Stromal cell of bone marrow (primary cell): ENCODE results near the gene CD46.

Experiments
- DNase-seq: peaks from one replicate; pipeline ENCODE4 v3.0.0-alpha.2; 2012; ENCODE audit warnings: low read depth

Gene CD46

DNA sequence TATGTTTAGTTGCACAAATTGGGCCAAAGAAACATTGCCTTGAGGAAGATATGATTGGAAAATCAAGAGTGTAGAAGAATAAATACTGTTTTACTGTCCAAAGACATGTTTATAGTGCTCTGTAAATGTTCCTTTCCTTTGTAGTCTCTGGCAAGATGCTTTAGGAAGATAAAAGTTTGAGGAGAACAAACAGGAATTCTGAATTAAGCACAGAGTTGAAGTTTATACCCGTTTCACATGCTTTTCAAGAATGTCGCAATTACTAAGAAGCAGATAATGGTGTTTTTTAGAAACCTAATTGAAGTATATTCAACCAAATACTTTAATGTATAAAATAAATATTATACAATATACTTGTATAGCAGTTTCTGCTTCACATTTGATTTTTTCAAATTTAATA is 43.0 kb downstream of the CD46 start:
- no peak for DNase-seq

DNA sequence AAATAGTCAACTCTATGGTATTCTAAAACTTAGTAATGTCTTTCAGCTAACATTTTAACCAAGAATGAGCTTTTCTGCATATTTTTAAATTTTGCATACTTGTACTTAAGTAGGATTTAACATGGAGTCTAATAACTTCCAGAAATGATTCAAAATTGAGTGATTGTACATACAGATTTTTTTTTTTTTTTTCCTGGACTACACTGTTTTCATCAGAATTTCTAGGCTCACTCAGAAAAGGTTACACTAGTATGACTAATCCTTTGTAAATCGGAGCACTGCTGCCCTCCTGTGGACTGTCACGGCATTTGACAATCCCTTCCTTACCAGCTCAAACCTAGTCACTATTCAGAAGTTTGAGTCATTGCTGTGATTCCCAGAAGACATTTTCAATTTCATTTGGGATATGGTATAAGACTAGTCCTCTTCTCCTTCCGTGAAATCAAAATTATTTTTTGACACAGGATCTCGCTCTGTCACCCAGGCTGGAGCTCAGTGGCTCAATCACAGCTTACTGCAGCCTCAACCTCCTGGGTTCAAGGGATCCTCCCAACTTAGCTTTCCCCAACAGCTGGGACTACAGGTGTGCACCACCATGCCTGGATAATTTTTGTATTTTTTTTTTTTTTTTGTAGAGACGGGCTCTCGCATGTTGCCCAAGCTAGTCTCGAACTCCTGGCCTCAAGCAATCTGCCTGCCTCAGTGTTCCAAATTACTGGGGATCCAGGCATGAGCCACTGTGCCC is 45.5 kb downstream of the CD46 start:
- peak; percentile 87 for DNase-seq

DNA sequence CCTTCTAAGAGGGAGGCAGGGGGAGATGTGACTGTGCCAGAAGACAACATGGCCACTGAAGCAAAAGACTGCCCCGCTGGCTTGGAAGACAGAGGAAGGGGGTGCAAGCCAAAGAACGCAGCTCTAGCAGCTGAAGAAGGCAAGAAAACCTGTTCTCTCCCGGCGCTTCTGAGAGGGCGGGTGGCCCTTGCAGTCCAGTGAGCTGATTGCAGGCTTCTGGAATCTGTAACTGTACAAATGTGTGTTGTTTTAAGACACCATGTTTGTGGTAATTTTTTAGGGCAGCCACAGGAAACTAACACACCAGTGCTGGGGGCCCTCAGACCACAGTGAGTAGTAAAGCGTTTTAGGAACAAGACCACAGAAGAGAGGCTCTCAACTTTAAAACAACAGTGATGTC is 47.0 kb downstream of the CD46 start:
- no peak for DNase-seq

DNA sequence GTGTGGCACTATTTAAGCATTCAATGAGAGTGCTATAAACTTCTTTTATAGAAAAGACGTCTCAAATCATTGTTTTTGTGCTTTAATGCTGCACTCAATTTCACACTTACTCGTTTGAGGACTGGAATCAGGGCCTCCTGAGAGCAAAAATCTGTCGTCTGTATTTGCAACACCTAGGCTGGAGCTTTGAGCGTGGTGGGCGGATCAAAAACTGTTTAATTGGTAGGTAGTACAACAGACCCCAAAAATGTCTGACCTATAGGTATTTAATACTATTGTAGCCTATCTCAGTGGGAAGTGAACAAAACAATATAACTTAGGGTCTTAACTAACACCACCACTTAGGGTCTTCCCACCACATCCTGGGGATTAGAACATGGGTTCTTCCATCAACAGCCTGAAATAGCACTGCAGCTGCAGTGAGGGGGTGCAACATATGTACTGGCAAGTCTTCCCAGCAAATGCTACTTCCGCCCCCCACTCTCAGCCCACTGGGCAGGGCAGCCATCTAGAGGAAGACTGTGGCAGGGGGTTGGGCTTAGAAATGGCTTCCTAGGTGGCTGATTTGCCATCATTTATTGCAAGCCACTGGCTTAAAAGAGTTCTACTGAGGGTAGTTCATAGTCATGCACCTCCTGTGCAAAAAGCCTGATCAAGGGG is 48.3 kb downstream of the CD46 start:
- no peak for DNase-seq

DNA sequence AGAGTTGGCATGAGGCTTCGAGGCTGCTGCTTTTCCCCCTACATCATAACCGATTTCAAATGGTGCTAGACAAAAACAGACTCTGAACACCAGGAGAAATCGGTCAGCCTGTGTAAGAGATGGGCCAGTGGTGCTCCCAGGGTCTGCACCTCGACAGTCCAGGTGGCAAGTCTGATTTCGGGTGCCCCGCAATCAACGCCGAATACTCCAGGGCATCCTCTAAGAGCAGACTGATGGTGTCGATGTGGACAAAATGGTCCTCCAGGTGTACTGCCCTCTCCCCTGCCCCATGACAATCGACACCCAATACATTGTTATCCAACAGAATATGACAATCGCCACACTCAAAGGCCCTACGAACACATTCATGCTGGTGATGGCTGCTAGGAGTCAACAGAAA is 50.0 kb downstream of the CD46 start:
- no peak for DNase-seq

DNA sequence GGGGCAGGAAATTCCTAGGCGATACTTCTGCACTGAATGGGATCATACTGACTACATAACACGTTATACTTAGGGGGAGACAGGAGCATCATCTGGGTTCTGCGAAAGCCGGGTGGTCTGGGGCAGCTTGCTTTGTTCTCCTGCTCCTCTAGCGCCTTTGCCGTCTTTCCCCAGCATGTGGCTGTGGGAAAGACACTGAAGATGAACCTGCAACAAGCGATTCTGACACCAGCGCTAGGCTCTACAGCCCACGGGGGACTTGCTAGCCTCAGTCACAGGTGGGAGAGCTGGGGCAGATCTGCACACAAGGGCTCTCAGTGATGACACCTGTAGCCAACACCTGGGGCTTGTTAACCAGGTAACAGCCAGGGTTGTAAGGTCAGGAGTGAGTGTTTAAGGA is 51.8 kb downstream of the CD46 start:
- DNase-seq = no peak

DNA sequence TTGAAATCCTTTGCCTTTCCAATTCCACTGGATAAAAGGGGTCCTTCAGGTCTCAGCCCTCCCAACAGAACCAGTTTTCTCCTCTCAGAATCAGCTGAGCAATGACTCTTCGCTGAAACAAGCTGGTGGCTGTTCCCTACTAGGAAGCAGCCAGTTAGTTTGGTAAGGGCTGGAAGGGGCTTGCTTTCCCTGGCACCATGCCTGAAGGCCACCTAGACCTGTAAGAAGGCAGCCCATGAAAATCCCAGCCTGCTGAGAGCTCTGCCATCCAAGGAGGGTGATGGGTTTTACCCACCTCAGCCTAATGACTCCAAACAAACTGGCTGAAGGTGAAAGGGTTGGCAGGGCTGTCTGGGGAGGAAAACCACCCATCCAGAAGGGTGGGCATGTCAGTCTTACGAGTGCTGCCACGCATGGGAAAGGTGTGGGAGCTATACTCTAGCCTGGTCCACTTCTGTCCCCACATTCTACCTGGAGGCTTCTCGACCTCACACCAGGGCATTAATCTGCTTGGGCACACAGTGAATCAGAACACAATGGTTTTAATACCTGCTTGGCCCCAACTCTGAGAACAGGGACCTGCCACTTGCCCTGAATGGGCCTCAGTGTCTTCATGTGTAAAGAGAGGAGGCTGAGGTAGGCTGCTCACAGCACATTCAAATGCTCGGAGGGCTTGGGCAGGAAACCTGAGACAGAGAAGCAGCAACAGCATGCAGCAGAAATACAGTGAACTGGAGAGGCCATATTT is 53.0 kb downstream of the CD46 start:
- DNase-seq = no peak

DNA sequence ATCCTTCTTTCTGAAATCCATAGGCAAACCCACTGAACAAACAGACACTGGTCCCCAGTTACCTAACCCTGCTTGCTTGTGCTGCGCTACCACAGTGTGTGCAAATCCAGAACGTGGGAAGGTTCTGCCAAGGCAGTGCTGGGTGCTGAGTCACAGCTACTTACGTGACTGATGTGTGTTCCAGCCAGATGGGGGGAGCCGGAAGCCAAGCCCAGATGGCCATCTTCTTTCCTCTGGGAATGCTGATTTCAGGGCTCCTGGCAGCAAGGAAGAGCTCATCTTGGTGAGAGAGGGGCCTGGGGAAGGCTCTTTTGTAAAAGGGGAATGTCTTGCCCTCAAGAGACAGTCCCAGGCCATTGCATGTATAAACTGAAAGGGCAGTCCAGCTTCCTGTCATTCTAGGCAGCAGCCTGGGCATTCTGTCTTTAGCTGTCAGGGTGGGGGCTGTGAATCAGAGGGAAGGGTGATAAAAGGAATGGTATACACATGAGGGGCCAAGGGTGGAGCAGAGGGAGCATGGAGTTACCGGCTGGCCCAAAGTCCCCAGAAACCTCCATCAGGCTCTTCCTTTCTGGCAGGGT is 54.1 kb downstream of the CD46 start:
- peak; percentile 90 for DNase-seq

DNA sequence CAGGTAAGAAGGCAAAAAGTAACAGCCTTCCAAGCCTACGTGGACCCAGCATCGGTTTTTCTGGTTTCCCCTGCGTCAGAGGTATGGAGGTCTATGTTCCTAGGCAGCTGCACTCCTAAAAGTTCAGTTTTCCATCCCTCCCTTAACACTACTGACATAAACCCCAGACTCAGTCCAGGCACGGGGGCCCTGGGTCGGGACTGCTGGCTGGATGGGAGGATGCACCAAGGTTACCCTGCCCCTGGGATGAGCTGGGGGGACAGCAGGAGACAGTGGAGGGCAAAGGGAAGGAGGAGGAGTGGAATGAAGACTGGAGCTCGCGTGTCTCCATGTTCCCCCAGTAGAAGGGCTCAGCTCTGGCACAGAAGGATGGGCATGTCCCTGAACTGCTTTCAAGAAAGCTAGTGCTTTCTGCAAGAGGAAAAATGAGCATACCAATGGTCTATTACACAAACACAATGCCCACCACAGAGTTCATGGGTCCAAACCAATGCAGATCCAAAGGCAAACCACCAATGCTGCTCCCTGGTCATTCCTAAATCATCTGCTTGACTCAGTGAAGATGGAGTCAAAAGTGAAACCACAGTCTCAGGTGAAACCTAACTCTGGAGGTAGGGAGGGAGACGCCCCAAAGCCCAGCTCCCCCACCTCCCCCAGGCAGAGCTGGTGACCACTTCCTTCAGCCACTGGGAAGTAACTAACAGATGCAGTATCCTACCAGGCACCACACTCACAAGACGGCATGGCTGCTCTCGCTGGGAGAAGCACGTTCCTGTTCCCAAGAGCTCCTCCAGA is 54.9 kb downstream of the CD46 start:
- DNase-seq = no peak

DNA sequence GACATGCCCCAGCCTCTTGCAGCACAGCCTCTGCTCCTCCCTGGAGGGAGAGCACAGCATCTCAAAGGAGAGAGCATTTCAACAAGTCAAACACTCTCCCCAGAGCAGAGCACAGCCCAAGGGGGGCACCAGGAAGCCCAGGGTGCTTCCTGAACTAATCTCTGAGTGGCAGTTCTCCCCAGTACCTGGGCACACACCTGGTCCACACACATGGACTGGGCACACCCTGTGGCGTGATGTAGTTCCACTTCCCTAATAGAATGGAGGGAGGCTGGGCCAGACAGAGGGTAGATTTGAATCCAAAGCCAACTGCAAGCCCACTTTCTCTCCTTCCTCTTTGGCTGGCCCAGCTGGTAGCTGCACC is 55.5 kb downstream of the CD46 start:
- DNase-seq = no peak

DNA sequence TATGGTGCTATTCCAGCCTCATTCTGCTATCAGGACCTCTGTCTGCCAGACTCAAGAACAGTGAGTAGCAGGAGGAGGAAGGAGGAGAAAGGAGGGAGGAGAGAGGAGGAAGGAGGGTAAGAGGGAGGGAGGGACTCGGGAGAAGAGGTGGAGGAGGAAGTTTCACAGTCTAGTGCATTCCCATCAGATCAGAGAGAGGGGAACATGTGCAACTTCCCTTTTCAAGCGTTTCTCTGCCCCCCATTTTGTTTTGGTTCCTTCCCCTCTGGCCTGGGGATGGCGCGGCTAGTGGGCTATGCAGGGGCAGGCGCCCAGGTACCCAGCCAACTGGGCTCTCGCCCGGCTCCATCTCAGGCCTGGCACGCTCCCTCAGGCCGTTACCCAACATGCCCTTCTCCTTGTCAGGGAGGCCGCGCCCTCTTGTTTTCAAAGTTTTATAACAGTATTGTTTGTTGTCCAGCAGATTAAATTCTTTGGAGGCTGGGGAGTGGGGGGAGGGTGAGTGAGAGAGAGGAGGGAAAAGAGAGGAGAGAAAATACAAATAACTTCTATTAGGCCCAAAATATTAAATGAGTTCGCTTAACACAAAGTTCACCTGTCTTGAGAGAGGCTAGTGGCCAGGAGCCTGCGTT is 56.0 kb downstream of the CD46 start:
- DNase-seq = no peak

DNA sequence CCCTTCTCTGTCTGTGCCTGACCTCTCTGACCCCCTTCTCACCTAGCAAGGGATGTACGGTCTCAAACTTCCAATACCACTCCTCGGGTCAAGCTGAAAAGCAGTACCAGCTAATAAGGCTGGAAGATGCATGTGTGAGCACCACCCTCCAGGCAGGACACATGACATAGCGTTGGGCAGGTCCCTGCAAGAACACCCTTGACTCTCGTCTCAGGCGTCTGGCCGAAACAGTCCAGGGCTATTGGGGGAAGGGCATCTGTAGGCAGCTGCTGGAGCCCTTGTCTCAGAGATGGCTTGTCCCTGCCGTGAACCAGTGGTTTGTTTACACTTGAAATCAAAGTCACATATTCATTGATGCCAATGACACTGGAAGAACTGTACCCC is 56.5 kb downstream of the CD46 start:
- no peak for DNase-seq

DNA sequence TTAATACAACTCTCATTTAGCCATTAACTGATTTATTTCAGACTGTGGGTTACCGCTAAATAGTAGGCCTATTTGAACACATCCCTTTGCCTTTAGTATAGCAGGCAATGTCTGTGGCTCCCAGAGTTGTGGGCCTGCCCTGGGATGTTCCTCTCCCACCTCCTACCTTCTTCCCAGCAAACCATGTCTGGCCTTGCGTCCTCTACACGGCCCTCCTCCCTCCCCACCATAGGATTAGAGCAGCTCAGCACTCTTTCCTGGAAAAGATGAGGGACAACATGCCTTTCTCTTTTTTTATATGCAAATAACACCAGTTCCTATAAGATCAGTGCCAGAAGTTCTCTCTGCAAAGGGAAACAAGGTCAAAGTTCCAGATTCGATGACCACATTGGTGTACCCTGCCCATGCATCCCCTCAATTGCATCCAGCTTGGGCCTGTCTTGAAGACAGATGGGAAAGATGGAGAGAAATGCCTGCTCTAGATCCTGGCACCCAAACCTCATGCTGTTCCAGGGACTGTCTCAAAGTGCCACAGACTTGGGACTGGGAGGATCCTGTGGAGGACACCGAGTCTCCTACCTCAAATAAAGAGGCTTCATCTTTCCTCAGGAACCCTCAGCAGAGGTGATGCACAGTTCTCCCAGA is 57.2 kb downstream of the CD46 start:
- no peak for DNase-seq

DNA sequence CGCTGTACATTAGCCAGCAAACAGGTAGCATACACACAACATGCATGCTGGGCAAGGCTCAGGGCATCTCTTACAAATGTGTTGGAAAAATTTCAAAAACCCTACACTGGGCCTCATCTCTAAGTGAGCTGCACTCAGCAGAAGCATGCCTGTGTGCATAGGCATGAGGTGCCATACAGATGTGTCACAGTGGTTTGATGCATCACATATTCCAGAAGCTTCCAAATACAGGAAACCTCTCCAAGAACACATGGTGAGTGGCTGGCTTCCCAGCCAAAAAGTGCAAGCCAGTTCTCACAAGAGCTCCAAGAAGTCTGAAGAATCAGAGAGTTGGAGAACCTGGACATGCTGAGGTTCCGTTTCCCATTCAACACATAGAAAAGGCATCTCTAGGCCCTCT is 58.3 kb downstream of the CD46 start:
- peak; percentile 73 for DNase-seq

DNA sequence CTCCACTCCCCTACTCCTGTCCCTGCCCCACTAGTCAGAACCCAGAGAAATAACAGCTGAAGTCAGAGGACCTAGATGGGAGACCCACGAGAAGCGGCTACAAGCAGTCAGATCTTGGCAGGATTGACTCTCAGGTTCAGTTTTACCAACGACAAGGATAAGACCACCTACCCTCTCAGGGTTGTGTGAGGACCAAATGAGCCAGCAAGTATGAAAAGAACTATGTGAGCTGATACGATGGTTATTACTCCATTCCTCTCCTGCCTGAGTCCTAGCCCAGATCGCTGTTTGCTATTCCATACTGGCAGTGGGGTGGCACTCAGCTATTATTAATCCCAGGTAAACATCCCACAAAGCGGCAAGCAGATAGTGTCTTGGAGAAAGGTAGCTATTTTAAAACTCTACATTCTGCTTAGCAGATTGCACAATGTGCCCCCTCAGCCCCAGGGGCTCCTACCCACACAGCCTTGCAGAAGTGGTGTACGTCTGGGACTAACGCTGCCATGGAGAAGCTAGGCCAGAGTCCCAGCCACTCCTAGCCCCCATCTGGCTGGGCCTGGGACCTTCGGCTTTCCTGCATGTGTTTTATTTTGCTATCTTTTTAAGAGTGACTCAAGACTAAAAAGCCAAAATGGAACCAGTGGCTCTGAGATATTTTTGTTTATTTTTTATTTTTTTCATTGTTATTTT is 58.9 kb downstream of the CD46 start:
- no peak for DNase-seq

DNA sequence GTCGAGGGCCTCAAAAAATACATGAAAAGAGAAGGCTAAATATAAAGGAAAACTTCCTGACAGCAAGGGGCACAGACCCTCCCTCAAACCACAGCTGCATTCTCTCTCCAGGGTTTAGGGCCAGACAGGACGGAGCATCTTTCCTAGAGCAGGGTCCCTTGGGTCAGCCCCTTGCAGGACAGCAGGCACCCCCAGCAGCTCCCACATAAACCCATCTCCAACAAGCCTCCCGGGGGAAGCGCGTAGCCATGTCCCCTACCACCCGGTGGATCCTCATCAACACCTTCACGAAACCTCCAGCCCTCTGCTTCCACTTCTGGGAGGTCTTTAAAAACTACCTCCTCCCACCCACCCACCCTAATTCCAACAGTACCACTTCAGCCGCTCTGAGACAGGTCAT is 59.5 kb downstream of the CD46 start:
- no peak for DNase-seq

DNA sequence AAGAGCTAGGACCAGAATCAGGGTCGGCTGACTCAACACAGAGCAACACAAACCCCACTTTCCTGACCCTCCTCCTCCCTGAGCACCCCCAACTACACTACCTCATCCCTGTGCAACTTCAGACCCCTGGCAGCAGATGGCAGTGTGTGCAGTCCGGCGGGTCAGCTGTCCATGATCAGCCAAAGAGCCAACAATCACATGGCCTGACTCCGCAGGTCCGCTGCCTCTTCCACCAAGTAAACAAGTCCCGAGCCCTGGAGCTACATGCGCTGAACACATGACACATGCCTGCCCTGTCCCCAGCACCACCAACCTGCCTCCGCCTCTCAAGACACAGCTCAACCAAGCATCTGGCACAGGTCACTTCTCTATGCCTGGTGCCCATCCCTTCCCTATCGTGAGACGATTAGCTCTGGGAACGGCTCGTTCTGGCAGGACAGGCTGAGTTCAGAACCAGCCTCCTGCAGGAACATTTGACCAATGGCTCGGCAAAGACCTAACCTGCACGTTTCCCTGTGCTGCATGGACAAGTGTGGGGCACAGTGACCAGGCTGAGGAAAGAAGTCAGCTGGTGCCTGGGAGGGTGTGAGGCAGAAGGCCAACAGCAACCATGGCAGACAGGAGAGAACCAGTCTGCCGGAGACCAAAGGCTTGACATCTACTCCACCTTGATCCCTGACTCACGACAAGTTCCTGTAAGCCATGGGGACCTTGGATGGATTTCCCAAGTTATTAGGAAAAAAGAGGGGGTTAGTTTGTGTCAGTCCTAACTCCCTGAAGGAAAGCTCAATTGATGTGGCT is 60.3 kb downstream of the CD46 start:
- DNase-seq = no peak

DNA sequence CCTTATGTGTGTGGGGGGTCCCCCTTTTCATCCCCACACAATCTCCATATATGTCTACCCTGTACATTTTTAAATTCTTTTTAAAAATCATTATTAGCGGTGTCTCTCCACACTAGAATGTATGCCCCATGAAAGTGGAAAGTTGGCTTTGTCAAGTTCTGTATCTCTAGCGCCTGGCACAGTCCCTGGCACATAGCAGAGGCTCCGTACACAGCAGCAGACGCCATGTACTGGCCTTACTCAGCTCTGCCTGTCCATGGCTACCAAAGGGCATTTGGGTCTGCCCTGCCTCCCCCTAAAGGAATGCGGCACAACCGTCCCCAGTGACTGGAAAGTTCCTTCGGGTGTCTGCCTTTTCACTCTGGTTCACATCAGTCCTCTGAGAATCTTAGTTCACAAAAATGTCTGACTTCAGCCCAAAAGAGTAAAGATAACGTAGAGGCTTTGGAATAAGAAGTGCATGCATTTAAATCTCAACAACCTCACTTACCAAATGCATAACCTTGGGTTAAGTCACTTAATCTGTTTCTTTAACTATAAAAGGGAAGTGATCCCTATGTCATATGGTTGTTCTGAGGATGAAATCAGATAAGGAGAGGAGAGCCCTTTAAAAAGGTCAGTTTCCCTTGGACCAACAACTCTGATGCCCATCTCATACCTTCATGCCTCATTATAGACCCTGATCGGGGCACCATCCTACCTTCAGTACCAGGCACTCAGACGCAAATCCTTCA is 61.1 kb downstream of the CD46 start:
- DNase-seq = no peak

DNA sequence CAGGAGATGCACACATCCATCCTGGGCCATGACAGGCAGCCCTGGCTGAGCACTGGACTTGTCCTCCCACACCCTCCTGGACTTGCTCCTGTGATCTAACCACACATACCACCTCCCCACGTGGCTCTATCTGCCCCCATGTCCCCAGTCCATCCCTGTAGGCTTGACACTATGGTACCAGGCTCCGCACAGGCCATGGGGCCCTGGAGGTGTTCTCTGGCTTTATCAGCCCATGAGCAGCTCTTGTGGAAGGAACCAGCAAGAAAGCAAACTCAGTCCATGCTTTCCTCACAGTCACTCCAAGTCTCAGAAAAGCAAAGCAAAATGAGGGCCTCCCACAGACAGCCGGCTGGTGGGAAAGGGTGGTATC is 61.6 kb downstream of the CD46 start:
- DNase-seq = no peak
